Uterine smooth muscle cell (primary cell): Measurements from ENCODE around the gene MEX3C. TPM values are rescaled to one million over a fixed set of nuclear protein-coding genes. Genes with fewer than 3 reads are reported as not detected.

ENCODE experiments used
- total RNA-seq: library from RNA; depleted of rRNA; stranded (reverse); fragments of >200 nt; gene quantifications from 2 replicates; pipeline ENCODE4 v1.2.3, GENCODE V29; 2014

Gene MEX3C
- 35.4 and 52.4 TPM in 2 replicates for total RNA-seq

GRCh38 chr18:51197661-51198424 is at the start of gene MEX3C:
Gene MEX3C, minus strand, starts transcription at chr18:51197681. Its CDS starts 361 bp downstream, at chr18:51197320.

Other genes starting within 250 kb of the MEX3C start
- gene ELAC1, start 229.6 kb downstream of the MEX3C start, total RNA-seq: 6.1 and 7.0 TPM in 2 replicates
- gene SMAD4, start 167.5 kb downstream of the MEX3C start, total RNA-seq: 106 and 107 TPM in 2 replicates